GM12865 (cell line): ENCODE measurements around the gene ABI3BP.

Experiments used
- DNase-seq: peaks from one replicate; pipeline ENCODE4 v3.0.0; 2010; ENCODE audit warnings: low read depth
- H3K4me3 ChIP-seq: 2 replicates; pipeline ENCODE4 v1.5.1; 2011; ENCODE audit warnings: mild to moderate bottlenecking, low read depth, low read length, control low read depth
- TF ChIP-seq, protein P1 (sequence below): IDR thresholded peaks from 2 replicates; pipeline ENCODE4 v1.5.1; 2011; ENCODE audit warnings: low read length, control low read depth, low read depth, inconsistent platforms; ENCODE audit not compliant: insufficient read depth; ENCODE audit errors: missing control alignments

The ABI3BP gene

DNA sequence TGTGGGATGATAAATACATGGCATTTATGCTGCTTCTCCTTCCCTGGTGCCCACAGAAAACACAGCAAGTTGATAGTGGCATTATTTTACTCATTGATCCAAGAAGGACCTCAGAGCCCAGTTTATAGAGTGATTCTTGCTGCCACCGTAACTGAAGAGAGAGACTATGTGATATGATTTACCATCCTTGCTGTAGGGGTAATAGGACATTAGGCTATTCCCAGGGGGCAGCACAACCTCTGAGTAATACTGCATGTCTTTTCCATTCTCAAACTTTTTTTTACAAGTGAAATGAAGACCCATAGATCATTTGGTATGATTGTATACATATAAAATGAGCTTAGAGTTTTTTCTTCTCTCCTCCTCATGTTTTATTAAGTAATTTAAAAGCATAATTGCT is 136.4 kb downstream of the ABI3BP start:
- no peak overlapping the region for H3K4me3 ChIP-seq

GRCh38 chr3:100852840-100853239 is 140.4 kb downstream of the ABI3BP start:
- no peak for DNase-seq
- no peak overlapping the region for H3K4me3 ChIP-seq

More for the DNA sequence above, 136.4 kb downstream of the ABI3BP start:
- TF ChIP-seq, protein P1, sequence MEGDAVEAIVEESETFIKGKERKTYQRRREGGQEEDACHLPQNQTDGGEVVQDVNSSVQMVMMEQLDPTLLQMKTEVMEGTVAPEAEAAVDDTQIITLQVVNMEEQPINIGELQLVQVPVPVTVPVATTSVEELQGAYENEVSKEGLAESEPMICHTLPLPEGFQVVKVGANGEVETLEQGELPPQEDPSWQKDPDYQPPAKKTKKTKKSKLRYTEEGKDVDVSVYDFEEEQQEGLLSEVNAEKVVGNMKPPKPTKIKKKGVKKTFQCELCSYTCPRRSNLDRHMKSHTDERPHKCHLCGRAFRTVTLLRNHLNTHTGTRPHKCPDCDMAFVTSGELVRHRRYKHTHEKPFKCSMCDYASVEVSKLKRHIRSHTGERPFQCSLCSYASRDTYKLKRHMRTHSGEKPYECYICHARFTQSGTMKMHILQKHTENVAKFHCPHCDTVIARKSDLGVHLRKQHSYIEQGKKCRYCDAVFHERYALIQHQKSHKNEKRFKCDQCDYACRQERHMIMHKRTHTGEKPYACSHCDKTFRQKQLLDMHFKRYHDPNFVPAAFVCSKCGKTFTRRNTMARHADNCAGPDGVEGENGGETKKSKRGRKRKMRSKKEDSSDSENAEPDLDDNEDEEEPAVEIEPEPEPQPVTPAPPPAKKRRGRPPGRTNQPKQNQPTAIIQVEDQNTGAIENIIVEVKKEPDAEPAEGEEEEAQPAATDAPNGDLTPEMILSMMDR: no peak
- DNase-seq: no peak

DNA sequence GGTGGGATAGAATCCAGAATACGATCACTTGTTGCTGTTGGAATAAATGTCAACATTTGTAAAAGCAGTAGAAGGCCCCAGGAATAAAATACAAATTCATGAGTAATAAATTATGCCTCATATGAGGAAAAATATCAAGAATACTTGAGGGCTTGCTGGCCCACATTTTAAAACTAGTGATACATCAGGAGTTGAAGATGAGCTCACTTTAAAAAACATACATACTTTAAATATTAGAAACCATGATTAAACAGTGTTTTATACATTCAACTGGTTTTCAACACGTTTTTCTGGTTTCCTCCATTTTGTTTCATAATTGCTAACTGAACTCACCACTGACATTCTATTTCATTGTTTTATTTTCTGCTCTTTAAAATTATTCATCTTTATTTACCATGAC is 142.5 kb downstream of the ABI3BP start:
- TF ChIP-seq, protein P1: no peak
- no peak overlapping the region for H3K4me3 ChIP-seq
- no peak for DNase-seq

More at GRCh38 chr3:100852840-100853239, 140.4 kb downstream of the ABI3BP start:
- TF ChIP-seq, protein P1: no peak

GRCh38 chr3:100850156-100850555 is 143.1 kb downstream of the ABI3BP start:
- DNase-seq: no peak
- H3K4me3 ChIP-seq: no peak overlapping the region
- TF ChIP-seq, protein P1: no peak

DNA sequence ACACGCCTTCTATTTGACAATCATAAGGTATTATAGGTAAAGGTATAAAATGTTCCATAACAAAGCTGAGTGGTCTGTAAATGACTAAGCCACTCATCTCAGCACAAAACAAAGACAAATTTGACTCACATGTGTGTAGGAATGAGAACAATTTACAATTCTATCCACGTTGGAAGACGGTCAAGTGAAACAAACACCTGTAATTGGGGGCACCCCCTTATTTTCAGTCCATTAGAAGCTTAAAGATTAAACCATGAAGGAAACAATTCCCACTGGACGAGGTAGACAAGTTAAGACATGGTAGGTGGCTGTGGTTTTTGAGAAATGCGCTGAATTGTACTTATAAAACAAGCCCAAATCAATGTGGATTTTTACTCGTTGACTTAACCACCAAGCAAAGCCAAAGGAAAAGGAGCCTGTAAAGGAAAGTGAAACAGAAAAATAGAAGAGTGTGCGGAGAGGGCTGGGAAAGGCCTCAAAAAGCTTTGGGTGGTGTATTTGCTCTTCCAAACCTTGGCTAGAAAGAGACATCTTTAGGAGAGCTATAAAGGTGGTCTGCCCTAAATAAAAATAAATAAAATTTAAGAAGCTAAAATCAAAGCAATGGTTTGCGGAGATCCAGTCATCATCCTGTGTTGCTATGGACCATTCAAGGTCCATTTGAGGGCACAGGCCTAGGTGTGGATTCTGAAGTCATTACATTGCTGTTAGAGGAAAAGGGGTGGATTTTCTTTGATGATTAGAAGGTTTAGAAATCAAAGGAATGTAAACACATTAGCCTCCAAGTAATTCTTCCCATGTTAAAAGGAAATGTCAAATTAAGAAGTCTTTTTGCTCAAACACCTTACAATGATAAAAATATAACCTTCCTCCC is 148.9 kb downstream of the ABI3BP start:
- DNase-seq: peak; percentile 4
- TF ChIP-seq, protein P1: no peak
- no peak overlapping the region for H3K4me3 ChIP-seq

GRCh38 chr3:100838157-100838556 is 155.1 kb downstream of the ABI3BP start:
- DNase-seq: no peak
- H3K4me3 ChIP-seq: no peak overlapping the region
- TF ChIP-seq, protein P1: no peak
